ENCODE measurements around the gene MFSD2B.

The MFSD2B gene

GRCh38 chr2:24052951-24053350, 43.1 kb downstream of the MFSD2B start:
- no peak for DNase-seq

GRCh38 chr2:24054366-24055010, 44.6 kb downstream of the MFSD2B start:
- DNase-seq: no peak

- DNase-seq: no peak
Measured at GRCh38 chr2:24055750-24056149, 45.9 kb downstream of the MFSD2B start.

GRCh38 chr2:24058564-24059271, 48.8 kb downstream of the MFSD2B start:
- no peak for DNase-seq

GRCh38 chr2:24065341-24065740, 55.5 kb downstream of the MFSD2B start:
- DNase-seq: no peak

GRCh38 chr2:24072259-24072658, 62.4 kb downstream of the MFSD2B start:
- DNase-seq: no peak

GRCh38 chr2:24073816-24074215, 63.9 kb downstream of the MFSD2B start:
- no peak for DNase-seq

- no peak for DNase-seq
Measured at GRCh38 chr2:24075259-24075658, 65.4 kb downstream of the MFSD2B start.
